Stimulated activated CD8-positive, alpha-beta memory T cell treated with anti-CD3 and anti-CD28 coated beads, Interleukin-15, amount 100 ng/mL, for 24 hours (primary cell): Measurements from ENCODE around the gene ANKRD42.

Experiments
- DNase-seq: peaks from one replicate; pipeline ENCODE4 v3.0.0-alpha.2; 2020; ENCODE audit warnings: low read depth

Gene ANKRD42

GRCh38 chr11:83193315-83194280 lies at the start of gene ANKRD42:
TSS of gene ANKRD42 (plus strand) at chr11:83193712. CDS start at chr11:83194671, 959 bp downstream.
- DNase-seq: peak; percentile 58

- DNase-seq: no peak
Observed at GRCh38 chr11:83147895-83148294, 45.6 kb upstream of the ANKRD42 start.

GRCh38 chr11:83150450-83150849 lies 43.1 kb upstream of the ANKRD42 start:
- DNase-seq: no peak

- DNase-seq: no peak
Observed at GRCh38 chr11:83151274-83151977, 42.1 kb upstream of the ANKRD42 start.

- no peak for DNase-seq
Observed at GRCh38 chr11:83152264-83152663, 41.2 kb upstream of the ANKRD42 start.

GRCh38 chr11:83153764-83154163 lies 39.7 kb upstream of the ANKRD42 start:
- DNase-seq: no peak

- peak; percentile 87 for DNase-seq
Observed at GRCh38 chr11:83156144-83156995, 37.1 kb upstream of the ANKRD42 start.

- DNase-seq: no peak
Observed at GRCh38 chr11:83156996-83157593, 36.4 kb upstream of the ANKRD42 start, which contains the start of gene PCF11. TSS of gene PCF11 (plus strand) at chr11:83157131. CDS start at chr11:83157440, 309 bp downstream.

GRCh38 chr11:83157594-83158356 lies 35.7 kb upstream of the ANKRD42 start:
- DNase-seq: peak; percentile 34

GRCh38 chr11:83158357-83158786 lies 35.1 kb upstream of the ANKRD42 start:
- no peak for DNase-seq

GRCh38 chr11:83158965-83159901 lies 34.3 kb upstream of the ANKRD42 start:
- DNase-seq: no peak

GRCh38 chr11:83159902-83160865 lies 33.3 kb upstream of the ANKRD42 start:
- DNase-seq: no peak

- no peak for DNase-seq
Observed at GRCh38 chr11:83161610-83162199, 31.8 kb upstream of the ANKRD42 start.

- DNase-seq: no peak
Observed at GRCh38 chr11:83162377-83162776, 31.1 kb upstream of the ANKRD42 start.

GRCh38 chr11:83166193-83166866 lies 27.2 kb upstream of the ANKRD42 start:
- DNase-seq: no peak

GRCh38 chr11:83168756-83169155 lies 24.8 kb upstream of the ANKRD42 start:
- DNase-seq: no peak

GRCh38 chr11:83170865-83171264 lies 22.6 kb upstream of the ANKRD42 start:
- no peak for DNase-seq
